Neural progenitor cell (in vitro differentiated cells): ENCODE data around the gene EREG. TPM values are rescaled to one million over a fixed set of nuclear protein-coding genes. Genes with fewer than 3 reads are reported as not detected.

Source experiments
- DNase-seq: peaks from one replicate; pipeline ENCODE4 v3.0.0-alpha.2; 2016; ENCODE audit warnings: low spot score
- H2AFZ ChIP-seq: fragments of 200-600 bp; sonication (generic); replicated peaks from 2 replicates; pipeline ENCODE4 v1.6.1; 2016; ENCODE audit warnings: antibody characterized with exemption
- H3F3A ChIP-seq: fragments of 200-600 bp; sonication (generic); 2 replicates; pipeline ENCODE4 v1.6.1; 2016; ENCODE audit warnings: antibody characterized with exemption, low read depth
- H3K27ac ChIP-seq: fragments of 200-600 bp; sonication (generic); 2 replicates; pipeline ENCODE4 v1.5.1; 2016; ENCODE audit warnings: mild to moderate bottlenecking
- H3K27me3 ChIP-seq: fragments of 200-600 bp; sonication (generic); 2 replicates; pipeline ENCODE4 v1.6.1; 2016; ENCODE audit warnings: mild to moderate bottlenecking, moderate library complexity
- H3K36me3 ChIP-seq: fragments of 200-600 bp; sonication (generic); 2 replicates; pipeline ENCODE4 v1.5.1; 2016
- H3K4me1 ChIP-seq: fragments of 200-600 bp; sonication (generic); 2 replicates; pipeline ENCODE4 v1.6.1; 2016; ENCODE audit warnings: mixed run types
- H3K4me2 ChIP-seq: fragments of 200-600 bp; sonication (generic); 2 replicates; pipeline ENCODE4 v1.6.1; 2016
- H3K4me3 ChIP-seq: fragments of 200-600 bp; sonication (generic); 2 replicates; pipeline ENCODE4 v1.5.1; 2016
- H3K79me2 ChIP-seq: fragments of 200-600 bp; sonication (generic); 2 replicates; pipeline ENCODE4 v1.6.1; 2016; ENCODE audit warnings: low read depth
- H3K9ac ChIP-seq: fragments of 200-600 bp; sonication (generic); 2 replicates; pipeline ENCODE4 v1.6.1; 2016
- H3K9me3 ChIP-seq: fragments of 200-600 bp; sonication (generic); 2 replicates; pipeline ENCODE4 v1.5.1; 2016; ENCODE audit warnings: low read depth
- H4K20me1 ChIP-seq: fragments of 200-600 bp; sonication (generic); 2 replicates; pipeline ENCODE4 v1.6.1; 2016; ENCODE audit warnings: low read depth
- H3K27ac Mint-ChIP-seq: 3 replicates; pipeline ENCODE4 v1.8.0; 2021; ENCODE audit warnings: mixed read lengths
- H3K27me3 Mint-ChIP-seq: 2 replicates; pipeline ENCODE4 v1.8.0; 2022; ENCODE audit warnings: low read depth, mild to moderate bottlenecking, inconsistent platforms, moderate library complexity, mixed read lengths; ENCODE audit not compliant: insufficient read depth
- H3K36me3 Mint-ChIP-seq: 3 replicates; pipeline ENCODE4 v1.8.0; 2021; ENCODE audit warnings: mixed read lengths
- H3K4me1 Mint-ChIP-seq: 3 replicates; pipeline ENCODE4 v1.8.0; 2021; ENCODE audit warnings: mixed read lengths
- H3K4me3 Mint-ChIP-seq: 3 replicates; pipeline ENCODE4 v1.8.0; 2021; ENCODE audit warnings: mild to moderate bottlenecking, moderate library complexity, mixed read lengths
- H3K9me3 Mint-ChIP-seq: 3 replicates; pipeline ENCODE4 v1.8.0; 2020; ENCODE audit warnings: mixed read lengths
- CTCF ChIP-seq: fragments of 200-600 bp; sonication (generic); IDR thresholded peaks from 2 replicates; pipeline ENCODE4 v1.5.1; 2017; ENCODE audit warnings: antibody characterized with exemption, mild to moderate bottlenecking
- EZH2 ChIP-seq: fragments of 200-600 bp; sonication (generic); IDR thresholded peaks from 2 replicates; pipeline ENCODE4 v1.6.1; 2017; ENCODE audit warnings: antibody characterized with exemption, mild to moderate bottlenecking, moderate library complexity
- EZH2phosphoT487 ChIP-seq: fragments of 200-600 bp; sonication (generic); IDR thresholded peaks from 2 replicates; pipeline ENCODE4 v1.6.1; 2017; ENCODE audit warnings: antibody characterized with exemption
- total RNA-seq: library from RNA; depleted of rRNA; stranded (reverse); fragments of >200 nt; gene quantifications from 2 replicates; pipeline ENCODE4 v1.2.3, GENCODE V29; 2015; ENCODE audit warnings: low replicate concordance

Gene EREG
- total RNA-seq, 1 donor from 2014 or later, result not detected

- Histone ChIP-seq H3K4me2 (no peak overlapping the region), H3K36me3 (no peaks in the 10 kb centered on the region), H4K20me1 (no peaks in the 10 kb centered on the region), H3K9ac (no peak overlapping the region), H3K9me3 (no peaks in the 10 kb centered on the region), H3K4me1 (peaks cover 10% of the 10 kb centered on the region), H3K79me2 (no peaks in the 10 kb centered on the region), H3K27ac (no peak overlapping the region), H3K27me3 (peaks cover 36% of the 10 kb centered on the region), H2AFZ (no peak overlapping the region), H3K4me3 (no peak overlapping the region), H3F3A (peaks cover 9% of the 10 kb centered on the region)
- Mint-ChIP-seq H3K36me3 (no peaks in the 10 kb centered on the region), H3K9me3 (no peaks in the 10 kb centered on the region), H3K4me3 (no peak overlapping the region), H3K27ac (no peak overlapping the region), H3K4me1 (peaks cover 19% of the 10 kb centered on the region), H3K27me3 (peaks cover 21% of the 10 kb centered on the region)
- no peak for DNase-seq
- no peak for TF ChIP-seq EZH2
- no peak for TF ChIP-seq EZH2phosphoT487
- no peak for TF ChIP-seq CTCF
Observed at GRCh38 chr4:74362347-74362746, 2.6 kb upstream of the EREG start.

- Histone ChIP-seq H3K4me2 (peak overlapping the region; percentile 93), H3F3A (peaks cover 9% of the 10 kb centered on the region), H3K9ac (no peak overlapping the region), H2AFZ (no peak overlapping the region), H3K79me2 (no peaks in the 10 kb centered on the region), H3K27me3 (peaks cover 41% of the 10 kb centered on the region), H3K4me3 (peak overlapping the region; percentile 50), H3K9me3 (no peaks in the 10 kb centered on the region), H3K27ac (no peak overlapping the region), H3K36me3 (no peaks in the 10 kb centered on the region), H3K4me1 (peaks cover 10% of the 10 kb centered on the region), H4K20me1 (no peaks in the 10 kb centered on the region)
- Mint-ChIP-seq H3K36me3 (no peaks in the 10 kb centered on the region), H3K4me1 (peaks cover 19% of the 10 kb centered on the region), H3K27me3 (peaks cover 23% of the 10 kb centered on the region), H3K9me3 (no peaks in the 10 kb centered on the region), H3K4me3 (peak overlapping the region; percentile 85), H3K27ac (no peak overlapping the region)
- peak; percentile 30 for DNase-seq
- TF ChIP-seq EZH2phosphoT487, result no peak
- TF ChIP-seq CTCF, result no peak
- TF ChIP-seq EZH2, result no peak
Observed at GRCh38 chr4:74364256-74364651, 691 bp upstream of the EREG start.

DNA sequence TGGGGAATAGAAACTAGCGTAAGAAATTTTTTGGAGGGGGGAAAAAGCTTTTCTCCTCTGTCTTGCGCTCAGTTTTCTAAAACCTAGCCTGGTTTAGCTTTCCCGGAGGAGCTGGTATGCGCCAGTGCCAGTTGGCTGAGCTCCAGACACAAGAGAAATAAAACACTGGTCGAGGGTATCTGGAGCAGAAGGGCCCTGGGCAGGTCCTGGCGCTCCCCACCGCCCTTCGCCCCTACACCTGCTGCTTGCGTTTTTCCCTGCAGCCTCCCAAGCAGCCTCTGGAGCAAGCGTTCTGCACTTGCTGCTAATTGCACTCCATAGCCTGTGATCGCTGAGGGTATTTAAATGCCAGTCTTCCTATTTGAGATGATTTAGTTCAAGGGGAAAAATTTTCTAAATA, 816 bp downstream of the EREG start:
- Histone ChIP-seq H3K9ac (no peak overlapping the region), H3K27ac (no peak overlapping the region), H3K4me1 (peaks cover 10% of the 10 kb centered on the region), H3K27me3 (peaks cover 41% of the 10 kb centered on the region), H2AFZ (no peak overlapping the region), H4K20me1 (no peaks in the 10 kb centered on the region), H3K4me2 (peak overlapping the region; percentile 93), H3F3A (peaks cover 9% of the 10 kb centered on the region), H3K9me3 (no peaks in the 10 kb centered on the region), H3K4me3 (peak overlapping the region; percentile 50), H3K79me2 (no peaks in the 10 kb centered on the region), H3K36me3 (no peaks in the 10 kb centered on the region)
- Mint-ChIP-seq H3K4me3 (peak overlapping the region; percentile 85), H3K9me3 (no peaks in the 10 kb centered on the region), H3K36me3 (no peaks in the 10 kb centered on the region), H3K4me1 (peaks cover 19% of the 10 kb centered on the region), H3K27ac (no peak overlapping the region), H3K27me3 (peaks cover 24% of the 10 kb centered on the region)
- TF ChIP-seq EZH2 (no peak), EZH2phosphoT487 (no peak), CTCF (no peak)
- peak; percentile 38 for DNase-seq
